ENCODE results near the gene DNAH8.
A peak's percentile ranks its signal among the peaks of the same experiment; 100 is the strongest.

Gene DNAH8

GRCh38 chr6:38701551-38701950, 13.6 kb upstream of the DNAH8 start:
- no peak for DNase-seq

- peak; percentile 95 for DNase-seq
Observed at GRCh38 chr6:38702558-38703397, 12.3 kb upstream of the DNAH8 start, which contains the start of gene GLO1. Gene GLO1, minus strand, starts transcription at chr6:38703145. Its CDS starts 91 bp downstream, at chr6:38703054.

- DNase-seq, result no peak
Observed at GRCh38 chr6:38703949-38704590, 11.0 kb upstream of the DNAH8 start.

- DNase-seq, result no peak
Observed at GRCh38 chr6:38705924-38706323, 9.2 kb upstream of the DNAH8 start.

GRCh38 chr6:38708496-38708895, 6.6 kb upstream of the DNAH8 start:
- no peak for DNase-seq

GRCh38 chr6:38713812-38714211, 1.3 kb upstream of the DNAH8 start:
- peak; percentile 33 for DNase-seq

GRCh38 chr6:38714239-38715015, 684 bp upstream of the DNAH8 start:
- DNase-seq, result no peak

GRCh38 chr6:38716825-38717224, 1.7 kb downstream of the DNAH8 start:
- no peak for DNase-seq

- DNase-seq, result no peak
Observed at GRCh38 chr6:38719358-38719757, 4.2 kb downstream of the DNAH8 start.

GRCh38 chr6:38720295-38720694, 5.2 kb downstream of the DNAH8 start:
- no peak for DNase-seq

GRCh38 chr6:38722038-38722437, 6.9 kb downstream of the DNAH8 start:
- no peak for DNase-seq

- no peak for DNase-seq
Observed at GRCh38 chr6:38722727-38723334, 7.7 kb downstream of the DNAH8 start.

- no peak for DNase-seq
Observed at GRCh38 chr6:38723783-38724182, 8.7 kb downstream of the DNAH8 start.

GRCh38 chr6:38724343-38724742, 9.2 kb downstream of the DNAH8 start:
- no peak for DNase-seq

GRCh38 chr6:38725414-38726183, 10.5 kb downstream of the DNAH8 start:
- DNase-seq, result no peak

GRCh38 chr6:38728203-38728602, 13.1 kb downstream of the DNAH8 start:
- DNase-seq, result no peak

- no peak for DNase-seq
Observed at GRCh38 chr6:38730140-38730862, 15.2 kb downstream of the DNAH8 start.

GRCh38 chr6:38736951-38737350, 21.8 kb downstream of the DNAH8 start:
- DNase-seq, result no peak

- no peak for DNase-seq
Observed at GRCh38 chr6:38738261-38738660, 23.1 kb downstream of the DNAH8 start.

GRCh38 chr6:38739532-38739931, 24.4 kb downstream of the DNAH8 start:
- DNase-seq, result no peak

GRCh38 chr6:38749473-38749872, 34.4 kb downstream of the DNAH8 start:
- no peak for DNase-seq

All from stimulated activated CD4-positive, alpha-beta T cell treated with anti-CD3 and anti-CD28 coated beads, Interleukin-4, amount 100 ng/mL, for 1 hour (primary cell).